Neutrophil (primary cell): ENCODE measurements around the gene PRR5L.

Experiments used
- H3K27ac ChIP-seq: fragments of 200-600 bp; sonication (generic); 2 replicates; pipeline ENCODE4 v1.5.1; 2016; ENCODE audit warnings: mild to moderate bottlenecking, moderate library complexity
- H3K27me3 ChIP-seq: fragments of 200-600 bp; sonication (generic); 2 replicates; pipeline ENCODE4 v1.6.0; 2016; ENCODE audit warnings: mild to moderate bottlenecking
- H3K36me3 ChIP-seq: fragments of 200-600 bp; sonication (generic); 2 replicates; pipeline ENCODE4 v1.5.1; 2017
- H3K4me1 ChIP-seq, 2 experiments: fragments of 200-600 bp in 1 of 2; sonication (generic) in 1 of 2; 1 replicate in 1 of 2; 2 replicates in 1 of 2; pipeline versions ENCODE4 v1.5.1 to v1.6.1; 2013 to 2016; ENCODE audit warnings: low read depth in 1 of 2, low read length in 1 of 2, mild to moderate bottlenecking in 1 of 2, moderate library complexity in 1 of 2; ENCODE audit not compliant: control insufficient read depth in 1 of 2, insufficient read depth in 1 of 2
- H3K4me3 ChIP-seq, 2 experiments: fragments of 200-600 bp in 1 of 2; sonication (generic) in 1 of 2; 1 replicate in 1 of 2; 2 replicates in 1 of 2; pipeline ENCODE4 v1.5.1; 2013 to 2016; ENCODE audit warnings: low read depth in 1 of 2, low read length in 1 of 2, mild to moderate bottlenecking in 1 of 2, moderate library complexity in 1 of 2
- H3K9me3 ChIP-seq: fragments of 200-600 bp; sonication (generic); 2 replicates; pipeline ENCODE4 v1.5.1; 2016
- TF ChIP-seq, protein P1 (sequence below): fragments of 200-600 bp; sonication (generic); IDR thresholded peaks from 2 replicates; pipeline ENCODE4 v1.5.1; 2016; ENCODE audit warnings: antibody characterized with exemption

The PRR5L gene

DNA sequence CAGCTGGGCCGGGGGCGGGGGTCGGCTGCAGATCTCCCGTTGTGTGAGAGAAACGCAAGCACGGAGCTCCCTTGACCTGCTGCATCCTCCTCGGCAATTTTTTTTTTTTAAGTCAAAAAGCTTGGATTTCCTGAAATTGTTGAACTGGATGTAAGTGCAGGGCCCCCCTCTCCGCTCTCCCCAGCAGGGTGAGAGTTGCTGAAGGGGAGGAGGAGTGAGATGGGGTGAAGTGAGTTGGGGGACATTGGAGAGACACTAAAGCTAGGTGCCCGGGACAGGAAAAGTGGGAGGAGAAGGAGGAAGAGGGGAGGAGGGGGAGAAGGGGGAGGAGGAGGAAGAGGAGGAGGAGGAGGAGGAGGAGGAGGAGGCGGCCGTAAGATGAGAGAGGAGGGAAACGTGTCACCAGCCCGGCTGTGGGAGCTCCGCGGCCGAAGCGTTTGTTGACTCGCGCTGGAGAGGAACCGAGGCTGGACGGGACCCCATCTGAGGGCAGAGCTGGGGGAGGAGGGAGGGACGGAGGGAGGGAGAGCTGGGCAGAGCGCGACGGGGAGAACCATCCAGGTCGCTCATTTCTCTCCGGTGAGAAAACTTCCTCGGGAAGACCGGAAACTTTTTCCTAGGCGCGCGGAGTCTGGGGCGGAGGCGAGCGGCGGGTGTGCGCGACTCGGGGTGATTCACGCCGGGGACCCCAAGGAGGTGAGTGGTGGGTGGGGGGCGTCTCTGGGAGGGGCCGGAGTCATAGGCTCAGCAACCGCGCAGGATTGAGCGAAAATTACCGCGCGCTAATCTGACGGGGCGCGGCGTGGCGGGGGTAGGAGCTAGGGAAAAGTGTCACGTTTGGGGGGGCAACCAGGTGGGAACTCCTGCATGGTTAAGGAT, 80.2 kb downstream of the PRR5L start:
- Histone ChIP-seq H3K4me3 (peak overlapping the region; percentile 66 to 76), H3K36me3 (no peaks in the 10 kb centered on the region), H3K9me3 (no peaks in the 10 kb centered on the region), H3K27ac (no peak overlapping the region), H3K27me3 (peaks cover 78% of the 10 kb centered on the region), H3K4me1 (peaks cover 22 to 32% of the 10 kb centered on the region in 2 experiments)
- TF ChIP-seq, protein P1, sequence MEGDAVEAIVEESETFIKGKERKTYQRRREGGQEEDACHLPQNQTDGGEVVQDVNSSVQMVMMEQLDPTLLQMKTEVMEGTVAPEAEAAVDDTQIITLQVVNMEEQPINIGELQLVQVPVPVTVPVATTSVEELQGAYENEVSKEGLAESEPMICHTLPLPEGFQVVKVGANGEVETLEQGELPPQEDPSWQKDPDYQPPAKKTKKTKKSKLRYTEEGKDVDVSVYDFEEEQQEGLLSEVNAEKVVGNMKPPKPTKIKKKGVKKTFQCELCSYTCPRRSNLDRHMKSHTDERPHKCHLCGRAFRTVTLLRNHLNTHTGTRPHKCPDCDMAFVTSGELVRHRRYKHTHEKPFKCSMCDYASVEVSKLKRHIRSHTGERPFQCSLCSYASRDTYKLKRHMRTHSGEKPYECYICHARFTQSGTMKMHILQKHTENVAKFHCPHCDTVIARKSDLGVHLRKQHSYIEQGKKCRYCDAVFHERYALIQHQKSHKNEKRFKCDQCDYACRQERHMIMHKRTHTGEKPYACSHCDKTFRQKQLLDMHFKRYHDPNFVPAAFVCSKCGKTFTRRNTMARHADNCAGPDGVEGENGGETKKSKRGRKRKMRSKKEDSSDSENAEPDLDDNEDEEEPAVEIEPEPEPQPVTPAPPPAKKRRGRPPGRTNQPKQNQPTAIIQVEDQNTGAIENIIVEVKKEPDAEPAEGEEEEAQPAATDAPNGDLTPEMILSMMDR, result no peak

GRCh38 chr11:36376888-36377758, 81.0 kb downstream of the PRR5L start:
- Histone ChIP-seq H3K9me3 (no peaks in the 10 kb centered on the region), H3K4me1 (peaks cover 22 to 35% of the 10 kb centered on the region in 2 experiments), H3K27ac (peak overlapping the region; percentile 32), H3K36me3 (no peaks in the 10 kb centered on the region), H3K4me3 (peak overlapping the region; percentile 66 to 76), H3K27me3 (peaks cover 78% of the 10 kb centered on the region)
- TF ChIP-seq, protein P1, result peak; percentile 67

- Histone ChIP-seq H3K27me3 (peaks cover 69% of the 10 kb centered on the region), H3K36me3 (no peaks in the 10 kb centered on the region), H3K4me1 (peaks cover 22 to 35% of the 10 kb centered on the region in 2 experiments), H3K9me3 (no peaks in the 10 kb centered on the region), H3K4me3 (peak overlapping the region; percentile 66 to 76), H3K27ac (peak overlapping the region; percentile 32)
- TF ChIP-seq, protein P1, result no peak
Observed at GRCh38 chr11:36377759-36378564, 81.9 kb downstream of the PRR5L start.

DNA sequence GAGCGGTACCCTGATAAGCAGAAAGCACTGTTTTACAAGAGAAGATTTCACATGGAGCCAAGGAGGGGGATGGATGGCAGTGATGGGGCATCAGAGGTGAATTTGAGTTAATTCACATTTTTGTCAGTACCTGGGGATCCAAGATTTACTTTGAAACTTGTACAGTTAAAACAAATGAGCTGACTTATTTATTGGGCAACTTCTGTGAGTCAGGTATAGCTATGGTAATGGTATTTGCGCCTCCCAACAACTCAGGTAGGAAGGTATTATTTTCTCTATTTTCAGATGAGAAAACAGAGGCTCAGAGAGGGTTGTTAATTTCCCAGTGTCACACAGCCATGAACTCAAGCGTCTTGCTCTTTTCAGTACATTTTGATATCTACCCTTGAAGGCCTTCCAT, 83.6 kb downstream of the PRR5L start:
- no peak overlapping the region for H3K4me3 ChIP-seq
- peaks cover 52% of the 10 kb centered on the region for H3K27me3 ChIP-seq
- no peaks in the 10 kb centered on the region for H3K36me3 ChIP-seq
- H3K27ac ChIP-seq, result no peak overlapping the region
- TF ChIP-seq, protein P1, result no peak
- peaks cover 22 to 35% of the 10 kb centered on the region in 2 experiments for H3K4me1 ChIP-seq
- no peaks in the 10 kb centered on the region for H3K9me3 ChIP-seq
